DMS153 (cell line): Measurements from ENCODE around the gene CFAP65.

Experiments
- DNase-seq: peaks from one replicate; lab custom pipeline; 2025; lab: John Stamatoyannopoulos, UW

Gene CFAP65

DNA sequence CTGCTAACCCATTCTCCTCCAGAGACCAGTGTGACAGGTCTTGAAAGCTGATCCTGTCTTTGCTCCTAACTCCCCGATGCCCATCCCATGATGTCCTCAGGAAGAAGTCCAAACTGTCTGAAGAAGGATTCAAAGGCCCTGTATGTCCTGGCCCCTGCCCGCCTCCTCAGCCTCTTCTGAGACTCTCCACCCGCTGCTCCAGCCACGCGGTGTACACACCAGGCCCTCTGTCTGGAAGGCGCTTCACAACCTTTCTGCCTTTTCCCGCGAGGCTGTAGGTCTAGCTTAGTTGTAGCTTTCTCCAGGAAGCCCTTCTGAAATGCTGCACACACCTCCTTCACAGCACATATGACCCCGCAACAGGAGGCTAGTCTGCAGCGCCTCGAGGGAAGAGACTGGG lies 24.6 kb downstream of the CFAP65 start:
- DNase-seq = no peak

DNA sequence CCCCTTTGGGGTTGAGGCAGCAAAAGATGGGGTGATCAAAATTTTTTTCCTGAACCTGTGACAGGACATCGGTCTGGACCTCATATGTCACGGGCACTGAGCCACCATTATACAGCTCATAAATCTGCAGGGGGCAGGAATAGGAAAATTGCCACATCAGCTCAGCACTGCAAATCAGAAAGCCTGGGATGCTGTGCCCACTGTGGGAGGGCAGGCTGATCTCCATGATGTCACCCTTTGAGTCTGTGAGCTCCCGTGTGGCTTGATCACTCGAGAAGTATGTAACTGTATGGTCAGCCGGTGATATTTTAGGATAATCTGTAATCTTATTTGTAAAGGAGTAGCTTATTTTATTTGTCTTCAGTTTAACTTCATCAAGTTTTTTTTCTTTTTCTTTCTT lies 30.4 kb downstream of the CFAP65 start:
- no peak for DNase-seq

DNA sequence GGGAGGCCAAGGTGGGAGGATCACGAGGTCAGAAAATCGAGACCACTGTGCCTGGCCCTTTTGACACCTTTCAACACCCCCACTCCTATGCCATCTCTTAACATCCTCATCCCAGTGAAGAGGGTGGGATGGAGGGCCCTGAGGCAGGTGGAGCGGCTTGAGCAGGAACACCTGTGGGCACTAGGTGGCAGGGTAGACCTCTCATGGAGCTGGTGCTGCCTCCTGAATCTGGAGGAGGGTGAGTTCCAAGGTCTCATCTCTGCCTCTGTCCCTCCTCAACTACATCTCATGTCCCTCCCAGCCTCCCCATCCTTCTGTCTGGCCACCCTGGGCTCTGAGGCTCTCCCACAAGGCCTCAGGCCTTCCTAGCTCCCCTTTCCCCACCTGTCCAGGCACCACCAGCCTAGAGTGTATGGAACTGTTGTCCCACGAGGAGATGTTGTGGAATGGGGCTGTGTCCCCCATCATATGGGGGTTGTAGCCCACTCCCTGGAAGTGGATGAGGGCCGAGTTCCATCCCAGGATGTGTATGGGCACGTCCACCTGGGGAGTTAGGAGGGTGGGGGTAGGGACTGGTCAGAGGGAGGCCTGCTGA lies 31.1 kb downstream of the CFAP65 start:
- no peak for DNase-seq

DNA sequence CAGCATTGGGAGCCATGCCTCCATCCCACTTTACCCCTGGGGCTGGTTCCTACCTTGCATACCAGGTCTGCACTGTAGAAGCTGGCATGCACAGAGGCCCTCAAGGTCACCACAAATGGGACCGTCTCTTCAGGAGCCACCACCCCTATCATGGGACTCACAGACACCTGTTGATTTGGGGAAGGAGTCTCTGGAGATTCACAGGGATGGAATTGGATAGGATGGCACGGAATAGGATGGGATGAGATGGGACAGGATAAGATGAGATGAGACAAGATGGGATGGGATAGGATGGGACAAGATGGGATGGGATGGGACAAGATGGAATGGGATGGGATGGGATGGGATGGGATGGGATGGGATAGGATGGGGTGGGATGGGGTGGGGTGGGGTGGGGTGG lies 32.0 kb downstream of the CFAP65 start:
- DNase-seq = no peak

DNA sequence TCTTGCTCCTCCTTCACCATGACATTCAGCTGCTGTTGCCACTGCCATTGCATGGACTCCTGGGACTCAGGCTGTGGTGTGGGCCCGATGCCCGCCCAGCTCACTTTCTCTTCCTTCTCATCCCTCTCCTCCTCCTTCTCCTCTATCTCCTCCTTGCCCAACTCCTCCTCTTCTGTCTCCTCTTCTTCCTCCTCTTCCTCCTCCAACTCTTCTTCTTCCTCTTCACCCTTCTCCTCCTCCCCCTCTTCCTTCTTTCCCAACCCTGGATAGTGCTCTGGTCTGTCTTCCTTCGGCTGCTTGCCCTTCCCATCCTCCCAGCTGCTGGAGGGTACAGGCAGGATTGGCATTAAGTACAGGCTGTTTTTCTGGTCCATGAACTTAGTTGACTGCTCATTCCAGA lies 37.3 kb downstream of the CFAP65 start:
- no peak for DNase-seq

DNA sequence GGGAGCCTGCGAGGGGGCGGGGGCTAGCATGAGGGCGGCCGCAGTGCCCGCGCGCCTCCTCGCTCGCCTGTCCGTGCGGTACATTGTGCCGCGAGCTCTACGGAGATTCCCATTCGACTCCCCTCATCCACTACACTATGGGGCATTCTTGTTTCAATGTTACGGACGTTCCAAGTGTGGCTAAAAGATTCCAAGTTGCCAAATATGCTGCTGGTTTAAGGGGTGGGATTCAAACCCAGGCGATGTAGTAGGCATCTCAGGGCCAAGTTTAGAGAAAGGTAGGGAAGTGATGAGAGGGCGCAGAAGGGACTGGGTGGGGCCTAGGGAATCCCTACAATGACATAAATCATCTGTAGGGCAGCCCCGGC lies 38.1 kb downstream of the CFAP65 start:
- no peak for DNase-seq

DNA sequence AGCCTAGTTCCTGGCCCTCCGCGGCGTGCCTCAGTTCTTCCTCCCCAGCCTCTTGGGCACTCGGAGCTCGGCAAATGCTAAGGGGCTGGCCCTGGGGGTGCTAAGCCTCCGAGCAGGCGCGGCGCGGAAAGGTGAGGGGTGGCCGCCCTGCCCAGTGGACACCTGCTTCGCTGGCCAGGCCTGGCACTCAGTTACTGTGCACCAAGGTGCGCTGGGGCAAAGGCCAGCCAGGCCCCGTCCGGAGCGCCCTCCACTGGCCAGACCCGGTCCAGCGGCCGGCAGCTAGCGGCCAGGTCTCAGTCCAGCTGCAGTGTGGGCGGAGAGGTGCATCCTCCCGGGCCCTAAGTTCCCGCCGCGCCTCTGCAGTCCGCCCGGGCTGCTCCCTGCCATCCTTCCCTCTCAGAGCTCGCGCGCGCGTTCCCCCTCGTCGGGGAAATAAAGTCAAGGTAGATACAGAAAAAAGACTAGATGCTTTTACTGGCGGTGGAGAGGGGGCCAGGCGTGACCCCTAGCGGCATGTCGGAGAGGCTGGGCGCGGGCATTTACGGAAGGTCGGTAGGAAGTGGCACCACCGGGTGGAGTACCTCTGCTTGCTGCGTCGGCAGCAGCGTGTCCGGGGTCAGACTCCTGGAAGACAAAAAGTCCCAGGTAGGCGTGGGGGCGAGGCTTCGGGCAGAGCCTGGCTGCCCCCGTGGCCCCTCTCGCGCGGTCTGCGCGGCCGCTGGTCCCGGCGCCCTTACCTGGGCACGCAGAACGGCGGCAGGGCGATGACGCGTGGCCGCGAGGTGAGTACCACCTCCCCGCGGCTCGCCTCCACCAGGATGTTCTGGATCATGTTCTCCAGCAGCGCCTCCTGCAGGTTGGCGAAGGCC lies 38.7 kb downstream of the CFAP65 start:
- peak; percentile 87 for DNase-seq

DNA sequence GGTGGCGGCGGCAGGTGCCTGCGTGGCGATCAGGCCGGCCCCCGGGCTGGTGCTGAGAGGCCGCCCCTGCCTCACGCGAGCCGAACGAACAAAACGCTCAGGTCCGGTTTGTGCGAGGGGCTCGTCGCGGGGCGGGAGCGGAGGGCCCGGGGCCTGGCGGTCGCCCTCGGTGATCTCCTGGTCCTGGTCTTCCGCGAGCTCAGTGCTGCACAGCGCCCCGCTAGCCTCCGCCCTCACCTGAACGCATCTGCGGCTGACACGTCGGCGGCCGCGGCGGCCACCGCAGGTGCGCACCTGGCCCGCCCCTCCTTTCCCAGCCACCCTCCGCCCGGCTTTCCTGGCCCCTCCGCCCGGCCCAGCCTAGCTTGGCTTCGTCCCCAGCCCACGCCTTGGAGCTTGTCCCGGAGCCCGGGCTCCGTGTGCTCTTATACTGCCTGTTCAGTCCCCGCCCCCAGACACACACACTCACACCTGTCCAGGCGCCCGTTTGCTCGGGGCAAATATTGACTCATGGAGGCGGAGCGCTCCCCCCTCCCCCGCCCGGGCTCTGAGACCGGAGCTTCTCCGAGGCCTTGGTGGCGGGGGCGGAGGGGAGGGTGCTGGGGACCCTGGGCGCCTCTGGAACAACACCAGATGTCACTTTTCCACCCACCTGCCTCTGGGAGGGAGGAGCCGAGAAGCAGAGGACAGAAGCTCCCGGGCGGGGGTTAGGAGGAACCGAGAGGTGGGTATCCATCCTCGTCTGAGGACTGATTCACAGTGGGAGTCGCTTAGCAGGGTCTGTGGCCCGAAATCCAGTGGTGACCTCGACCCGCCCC lies 39.5 kb downstream of the CFAP65 start:
- DNase-seq = peak; percentile 98

DNA sequence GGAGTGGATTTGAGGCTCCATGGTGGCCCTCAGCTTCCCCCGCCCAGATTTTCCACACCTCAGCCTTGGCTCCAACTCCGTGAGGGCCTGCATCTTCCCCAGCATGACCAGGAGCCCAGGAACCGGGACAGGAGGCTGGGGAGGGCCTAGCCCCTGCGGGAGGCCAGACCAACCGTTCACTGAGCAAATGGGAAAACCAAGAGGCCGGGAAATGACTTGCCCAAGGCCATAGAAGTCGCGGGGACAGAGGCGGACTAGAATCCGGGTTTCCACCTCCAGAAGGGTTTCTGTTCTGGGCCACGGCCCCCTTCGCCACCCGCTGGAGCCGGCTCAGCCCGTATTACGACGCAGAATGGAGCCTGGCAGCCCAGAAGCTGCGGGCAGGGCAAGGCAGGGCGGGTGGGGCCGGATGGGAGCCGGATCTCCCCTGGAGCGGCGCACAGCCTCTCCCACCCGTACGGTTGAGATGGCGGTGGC lies 40.2 kb downstream of the CFAP65 start:
- no peak for DNase-seq

DNA sequence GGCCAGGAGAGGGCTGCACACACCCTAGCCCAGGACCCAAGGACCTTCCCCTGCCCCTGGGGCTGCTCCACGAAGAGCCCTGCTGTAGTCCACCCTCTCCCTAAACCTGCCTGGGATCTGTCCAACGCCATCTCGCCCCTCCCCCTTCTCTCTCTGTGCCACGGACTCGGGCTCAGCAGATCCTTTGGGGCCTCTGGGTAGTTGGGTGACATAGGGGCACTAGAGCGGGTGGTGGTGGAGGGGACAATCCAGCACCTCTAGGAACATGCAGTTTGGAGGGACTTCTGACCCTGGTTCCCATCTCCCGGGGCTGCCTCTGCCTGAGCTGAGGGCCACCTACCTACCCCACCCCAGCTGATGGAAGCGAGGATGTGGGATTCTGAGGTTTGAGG lies 40.8 kb downstream of the CFAP65 start:
- DNase-seq = no peak

DNA sequence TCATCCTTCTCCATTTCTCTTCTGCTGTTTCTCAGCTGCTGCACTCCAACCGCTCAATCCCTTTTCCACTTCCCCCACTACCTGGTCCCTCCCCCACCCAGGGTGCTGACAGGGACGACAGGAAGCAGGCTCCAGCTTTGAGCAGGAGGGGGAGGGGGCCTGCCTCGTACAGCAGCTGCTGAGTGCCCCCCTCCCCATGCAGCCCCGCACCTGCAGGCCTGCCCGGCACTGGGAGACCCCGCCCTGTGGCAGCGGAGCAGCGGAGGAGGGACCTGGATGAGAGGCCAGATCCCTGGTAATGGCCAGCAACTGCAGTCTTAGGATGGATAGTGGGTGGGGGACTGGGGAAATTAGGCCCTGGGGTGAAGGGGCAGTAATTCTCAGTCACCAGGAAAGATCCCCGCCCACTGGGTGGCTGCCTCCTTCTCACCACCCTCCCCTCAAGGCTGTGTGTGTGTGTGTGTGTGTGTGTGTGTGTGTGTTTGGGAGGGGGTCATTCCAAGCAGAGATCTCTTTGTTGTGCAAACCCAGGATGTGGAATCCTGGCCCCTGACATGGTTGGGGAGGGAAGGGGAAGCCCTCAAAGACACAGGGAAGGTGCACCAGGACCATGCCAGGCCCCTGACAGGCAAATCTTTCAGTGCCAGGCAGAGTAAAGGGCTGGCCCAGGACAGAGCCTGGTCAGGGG lies 41.3 kb downstream of the CFAP65 start:
- DNase-seq = peak; percentile 95

DNA sequence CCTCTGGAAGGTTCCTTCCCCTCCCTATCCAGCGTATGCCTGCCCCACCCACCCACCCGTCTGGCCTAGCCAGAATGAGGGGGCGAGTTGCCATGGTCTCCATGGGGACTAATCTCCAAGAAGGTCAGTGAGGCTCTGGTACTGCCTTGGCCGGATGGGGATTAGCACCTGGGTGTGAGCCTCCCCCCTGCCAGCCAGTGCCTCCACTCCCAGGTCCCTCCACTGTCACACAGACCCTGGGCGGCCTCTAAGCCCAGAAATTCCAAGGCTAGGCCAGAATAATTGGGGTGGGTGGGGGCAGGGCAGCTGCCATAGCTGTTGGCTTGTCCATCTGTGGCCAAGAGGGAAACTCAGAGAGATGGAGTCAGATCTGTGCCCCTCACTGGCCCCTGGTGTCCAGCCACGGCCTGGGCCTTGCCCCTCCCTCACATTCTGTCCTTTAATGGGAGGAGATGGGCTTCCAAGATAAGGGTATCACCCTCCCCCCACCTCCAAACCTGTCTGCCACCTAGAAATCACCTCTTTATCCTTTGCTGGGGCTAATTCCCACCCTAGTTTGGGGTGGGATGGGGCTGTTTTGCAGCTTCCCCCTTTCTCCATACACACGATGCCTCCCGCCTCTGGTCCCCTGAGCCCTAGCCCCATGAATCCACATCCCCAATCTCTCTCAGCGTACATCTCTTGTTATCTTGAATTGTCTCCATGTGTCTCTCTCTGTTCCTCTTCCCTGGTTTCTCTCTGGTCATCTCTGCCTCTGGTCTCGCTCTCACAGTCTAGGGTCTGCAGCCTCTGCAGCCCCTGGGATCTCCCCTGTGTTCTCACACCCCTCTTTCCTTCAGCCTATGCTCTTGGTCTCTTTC lies 42.1 kb downstream of the CFAP65 start:
- DNase-seq = no peak

DNA sequence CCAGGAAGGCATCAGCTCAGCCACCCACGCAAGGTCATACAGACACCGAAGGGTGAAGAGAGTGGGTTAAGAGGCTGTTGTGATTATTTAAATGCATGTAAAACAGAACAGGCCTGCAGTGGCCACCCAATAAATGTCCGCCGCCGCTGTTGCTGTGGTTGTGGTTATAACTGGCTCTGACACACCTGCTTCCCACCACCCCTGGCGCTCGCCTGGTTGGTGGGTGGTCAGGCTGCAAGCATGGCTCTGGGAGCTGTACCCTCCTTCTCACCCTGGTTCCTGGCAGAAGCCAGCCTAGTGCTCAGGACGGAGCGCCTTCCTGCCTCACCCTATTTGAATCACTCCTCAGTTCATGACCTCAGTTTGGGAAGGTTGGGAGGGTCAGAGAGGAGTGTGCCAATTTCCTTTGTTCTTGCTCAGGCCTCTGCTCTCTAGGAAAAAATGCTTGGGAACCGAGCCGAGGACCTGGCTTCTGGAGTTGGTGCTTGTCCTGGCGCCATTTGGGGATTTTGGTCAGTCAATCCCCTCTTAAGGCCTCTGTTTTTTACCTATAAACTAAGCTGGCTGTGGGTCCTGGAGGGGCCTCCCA lies 42.8 kb downstream of the CFAP65 start:
- peak; percentile 57 for DNase-seq

DNA sequence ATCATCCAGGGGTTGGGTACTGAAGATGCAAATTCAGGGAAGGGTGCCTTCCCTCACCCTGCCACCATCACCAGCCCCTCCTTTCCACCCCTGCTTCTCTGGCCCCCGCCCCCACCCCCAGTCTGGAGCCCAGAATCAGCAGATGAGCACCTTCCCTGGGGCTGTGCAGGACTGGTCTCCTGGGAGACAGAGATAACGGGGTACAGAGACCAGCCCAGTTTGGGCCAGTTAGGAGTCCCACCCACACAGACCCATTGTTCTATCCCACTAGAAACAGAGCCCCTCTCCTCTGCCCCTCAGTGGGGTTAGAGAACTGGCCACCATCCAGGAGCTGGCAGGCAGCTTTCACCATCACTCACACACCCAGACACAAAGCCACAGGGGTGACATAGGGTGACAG lies 43.6 kb downstream of the CFAP65 start:
- DNase-seq = peak; percentile 82

DNA sequence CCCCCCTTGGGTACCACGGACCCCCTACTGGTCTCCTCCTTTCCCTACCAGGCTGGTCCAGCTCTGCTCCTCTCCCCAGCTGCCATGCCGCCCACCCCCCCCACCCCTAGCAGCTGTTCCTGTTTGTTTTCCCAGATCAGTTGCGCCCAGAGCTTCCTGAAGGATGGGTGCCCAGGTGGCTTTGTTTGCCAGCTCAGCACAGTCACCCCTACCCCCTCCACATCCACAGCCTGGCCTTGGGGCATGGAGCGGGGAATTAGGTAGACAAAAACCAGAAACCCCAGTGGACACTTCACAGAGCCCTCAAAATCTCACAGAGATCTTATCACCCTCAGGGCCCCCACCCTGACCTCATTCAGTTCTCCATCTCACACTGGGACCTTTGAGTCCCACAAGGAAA lies 44.4 kb downstream of the CFAP65 start:
- DNase-seq = peak; percentile 87

DNA sequence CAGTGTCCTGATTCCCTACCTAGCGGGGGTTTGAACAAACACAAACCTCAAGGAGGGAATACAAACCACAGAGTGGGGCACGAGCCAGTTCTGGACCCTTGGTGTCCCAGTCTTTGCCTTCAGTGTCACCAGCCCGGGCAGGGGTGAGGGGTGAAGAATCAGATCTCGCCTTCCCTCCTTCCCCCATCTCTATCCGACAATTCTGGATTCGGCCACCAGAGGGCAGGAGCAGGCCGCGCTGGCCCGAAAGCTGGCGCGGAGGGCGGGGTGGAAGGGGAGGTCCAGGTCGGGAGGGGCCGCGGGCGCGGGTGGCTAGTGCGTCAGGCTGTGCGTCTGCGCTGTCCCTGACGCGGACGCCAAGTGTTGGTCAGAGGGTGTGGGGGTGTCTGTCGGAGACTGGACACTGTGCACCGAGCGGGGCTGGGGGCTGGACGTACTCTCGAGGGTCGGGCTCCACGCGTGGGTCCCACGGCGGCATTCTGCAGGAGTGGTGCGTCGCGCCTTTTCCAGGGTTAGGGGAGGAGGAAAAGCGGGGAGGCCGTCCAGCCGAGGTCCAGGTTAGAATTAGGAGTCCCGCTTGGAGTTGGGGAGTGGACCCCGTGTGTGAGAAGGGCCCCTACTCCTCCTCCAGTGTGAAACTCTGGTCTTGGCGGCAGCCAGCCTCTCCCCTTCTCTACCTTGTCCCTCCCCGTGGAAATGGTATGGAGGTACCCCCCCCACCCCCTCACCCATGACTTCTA lies 45.2 kb downstream of the CFAP65 start:
- peak; percentile 75 for DNase-seq

DNA sequence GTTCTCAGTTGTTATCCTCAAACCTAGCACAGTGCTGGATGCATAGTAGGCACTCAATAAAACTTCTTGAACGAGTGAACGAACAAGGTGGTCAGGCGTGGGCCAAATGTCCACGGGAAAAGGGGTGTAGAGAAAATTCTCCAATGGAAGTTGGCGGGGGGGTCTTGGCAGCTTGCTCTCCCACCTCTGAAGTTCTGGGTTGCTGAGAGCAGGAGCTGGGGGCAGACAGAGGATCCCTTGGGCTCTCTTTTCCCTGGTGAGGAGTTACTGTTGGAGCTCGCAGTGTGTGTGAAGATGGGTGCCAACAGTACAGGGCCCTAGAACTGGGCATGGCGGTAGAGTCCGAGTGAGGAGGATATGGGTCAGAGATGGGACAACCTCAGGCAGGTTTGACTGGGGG lies 45.8 kb downstream of the CFAP65 start:
- DNase-seq = no peak

DNA sequence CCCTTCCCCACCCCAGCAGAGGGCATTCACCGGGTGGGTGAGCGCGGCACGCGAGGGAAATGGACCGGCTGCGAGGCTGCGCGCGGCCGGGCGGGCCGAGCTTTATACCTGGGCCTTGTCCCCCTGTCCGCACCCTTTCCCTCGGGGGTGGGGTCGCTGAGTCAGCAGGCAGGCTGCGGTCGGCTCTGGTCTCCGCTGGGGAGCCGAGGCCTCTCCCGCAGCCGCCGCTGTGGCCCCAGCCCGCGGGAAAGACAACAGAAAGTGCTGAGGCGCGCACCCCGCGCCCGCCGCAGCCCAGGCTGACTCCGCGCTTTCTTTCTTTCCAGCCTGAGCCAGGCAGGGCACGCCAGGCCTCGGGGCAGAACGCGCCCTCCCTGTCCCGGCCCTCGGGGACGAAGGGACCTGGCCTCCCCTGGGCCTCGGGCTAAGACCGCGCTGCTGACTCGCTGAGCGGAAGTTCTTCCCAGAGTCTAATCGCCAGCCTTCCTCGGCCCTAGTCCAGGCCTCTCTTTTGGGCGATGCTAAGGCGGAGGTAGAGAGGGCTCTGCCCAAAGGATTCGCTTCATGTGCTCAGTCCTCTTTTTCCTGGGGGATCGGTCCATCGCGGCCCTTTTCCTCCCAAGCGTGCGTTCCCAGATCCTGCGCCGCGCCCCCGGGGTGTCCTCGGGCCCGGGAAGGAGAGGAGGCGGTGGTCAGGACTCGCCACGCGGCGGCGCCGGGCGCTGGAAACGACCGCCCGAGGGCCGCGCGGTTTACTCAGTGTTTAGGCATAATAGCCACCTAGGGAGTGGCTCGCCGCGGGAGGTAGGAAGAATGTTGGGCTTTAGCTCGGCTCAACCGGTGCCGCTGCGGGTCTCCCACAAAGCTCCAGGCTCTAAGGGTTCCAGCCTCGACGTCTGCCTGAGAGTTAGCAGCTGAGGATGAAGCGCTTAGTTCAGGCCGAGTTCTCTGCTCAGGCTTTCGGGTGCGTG lies 47.7 kb downstream of the CFAP65 start, which contains the start of gene CRYBA2:
TSS of gene CRYBA2 (minus strand) at position 78 of the 971 bp plus-strand sequence. CDS start 246 bp downstream, outside the sequence.
- DNase-seq = peak; percentile 59
